Lower leg skin (tissue), 3 donors: ENCODE measurements around the gene USP33.

Experiments
- POLR2A ChIP-seq, 2 donors: fragments of 450-650 bp; IDR thresholded peaks; one replicate each; pipeline ENCODE4 v1.6.1; 2016 to 2017; ENCODE audit warnings: antibody characterized with exemption in 2 of 2, mild to moderate bottlenecking in 1 of 2, moderate library complexity in 1 of 2
- TF ChIP-seq, protein P1 (sequence below), 3 donors: fragments of 450-650 bp; IDR thresholded peaks; one replicate each; pipeline ENCODE4 v1.5.1; 2016; ENCODE audit warnings: antibody characterized with exemption in 3 of 3, mild to moderate bottlenecking in 3 of 3, moderate library complexity in 2 of 3

- TF ChIP-seq, protein P1, sequence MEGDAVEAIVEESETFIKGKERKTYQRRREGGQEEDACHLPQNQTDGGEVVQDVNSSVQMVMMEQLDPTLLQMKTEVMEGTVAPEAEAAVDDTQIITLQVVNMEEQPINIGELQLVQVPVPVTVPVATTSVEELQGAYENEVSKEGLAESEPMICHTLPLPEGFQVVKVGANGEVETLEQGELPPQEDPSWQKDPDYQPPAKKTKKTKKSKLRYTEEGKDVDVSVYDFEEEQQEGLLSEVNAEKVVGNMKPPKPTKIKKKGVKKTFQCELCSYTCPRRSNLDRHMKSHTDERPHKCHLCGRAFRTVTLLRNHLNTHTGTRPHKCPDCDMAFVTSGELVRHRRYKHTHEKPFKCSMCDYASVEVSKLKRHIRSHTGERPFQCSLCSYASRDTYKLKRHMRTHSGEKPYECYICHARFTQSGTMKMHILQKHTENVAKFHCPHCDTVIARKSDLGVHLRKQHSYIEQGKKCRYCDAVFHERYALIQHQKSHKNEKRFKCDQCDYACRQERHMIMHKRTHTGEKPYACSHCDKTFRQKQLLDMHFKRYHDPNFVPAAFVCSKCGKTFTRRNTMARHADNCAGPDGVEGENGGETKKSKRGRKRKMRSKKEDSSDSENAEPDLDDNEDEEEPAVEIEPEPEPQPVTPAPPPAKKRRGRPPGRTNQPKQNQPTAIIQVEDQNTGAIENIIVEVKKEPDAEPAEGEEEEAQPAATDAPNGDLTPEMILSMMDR (IDR thresholded peaks at IDR 0.05), result no peak
- no peak for TF ChIP-seq POLR2A (IDR thresholded peaks at IDR 0.05)
Observed at GRCh38 chr1:77725706-77726105, 33.9 kb downstream of the USP33 start.
